HG03097 (cell line): ENCODE measurements around the gene LRRC70.

Experiments
- ATAC-seq: cut with Tn5 transposase; IDR thresholded peaks from one replicate; pipeline ENCODE4 v1.9.1; 2021; ENCODE audit not compliant: unreplicated experiment, low FRiP score

LRRC70 gene

GRCh38 chr5:62574599-62574998 is 4.0 kb upstream of the LRRC70 start:
- no peak for ATAC-seq

GRCh38 chr5:62575066-62575465 is 3.6 kb upstream of the LRRC70 start:
- ATAC-seq, result no peak

- no peak for ATAC-seq
Observed at GRCh38 chr5:62575489-62575888, 3.1 kb upstream of the LRRC70 start.

DNA sequence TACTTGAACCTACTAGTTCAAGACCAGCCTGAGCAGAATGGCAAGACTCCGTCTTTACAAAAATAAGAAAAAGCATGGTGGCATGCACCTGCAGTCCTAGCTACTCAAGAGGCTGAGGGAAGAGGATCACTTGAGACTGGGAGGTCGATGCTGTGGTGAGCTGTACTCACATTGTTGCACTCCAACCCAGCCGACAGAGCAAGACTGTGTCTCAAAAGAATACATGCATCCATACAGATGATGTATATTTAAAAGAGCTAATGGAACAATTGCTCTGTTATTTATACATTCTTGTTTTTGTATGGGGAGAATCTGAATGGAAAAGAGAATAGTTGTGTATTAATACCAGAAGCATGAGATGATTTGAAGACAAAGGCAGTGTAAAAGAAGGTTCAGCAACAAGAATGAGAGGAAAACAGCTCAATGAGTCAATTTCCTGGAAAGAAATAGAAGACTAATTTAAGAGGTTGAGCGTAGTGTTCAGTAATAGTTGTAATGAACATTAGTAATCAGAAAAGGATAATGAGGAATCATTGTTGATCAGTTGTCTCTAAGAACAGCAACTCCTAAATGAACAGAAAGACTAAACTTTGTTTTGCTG is 1.9 kb upstream of the LRRC70 start:
- ATAC-seq, result no peak

DNA sequence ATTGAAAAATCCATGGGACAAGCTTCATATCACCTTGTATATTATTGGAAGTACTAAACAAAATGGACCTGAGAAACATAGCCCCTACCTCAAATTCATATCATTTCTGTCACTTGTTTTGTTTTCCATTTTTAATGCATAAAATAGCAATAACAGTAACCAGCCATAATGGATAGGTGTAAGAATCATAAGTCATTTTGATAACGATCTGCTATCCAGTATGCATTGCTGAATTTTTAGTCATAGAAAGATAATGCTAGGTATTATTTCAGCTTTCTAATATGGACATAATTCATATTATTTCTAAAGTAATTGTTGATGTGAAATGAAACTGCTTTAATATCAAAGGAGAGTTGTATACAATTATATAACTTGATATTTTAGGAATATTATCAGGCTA is 1.1 kb upstream of the LRRC70 start:
- ATAC-seq, result no peak

DNA sequence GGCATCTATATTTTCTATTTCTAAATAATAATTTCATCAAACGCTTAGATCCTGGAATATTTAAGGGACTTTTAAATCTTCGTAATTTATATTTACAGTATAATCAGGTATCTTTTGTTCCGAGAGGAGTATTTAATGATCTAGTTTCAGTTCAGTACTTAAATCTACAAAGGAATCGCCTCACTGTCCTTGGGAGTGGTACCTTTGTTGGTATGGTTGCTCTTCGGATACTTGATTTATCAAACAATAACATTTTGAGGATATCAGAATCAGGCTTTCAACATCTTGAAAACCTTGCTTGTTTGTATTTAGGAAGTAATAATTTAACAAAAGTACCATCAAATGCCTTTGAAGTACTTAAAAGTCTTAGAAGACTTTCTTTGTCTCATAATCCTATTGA is 1.1 kb downstream of the LRRC70 start:
- no peak for ATAC-seq

DNA sequence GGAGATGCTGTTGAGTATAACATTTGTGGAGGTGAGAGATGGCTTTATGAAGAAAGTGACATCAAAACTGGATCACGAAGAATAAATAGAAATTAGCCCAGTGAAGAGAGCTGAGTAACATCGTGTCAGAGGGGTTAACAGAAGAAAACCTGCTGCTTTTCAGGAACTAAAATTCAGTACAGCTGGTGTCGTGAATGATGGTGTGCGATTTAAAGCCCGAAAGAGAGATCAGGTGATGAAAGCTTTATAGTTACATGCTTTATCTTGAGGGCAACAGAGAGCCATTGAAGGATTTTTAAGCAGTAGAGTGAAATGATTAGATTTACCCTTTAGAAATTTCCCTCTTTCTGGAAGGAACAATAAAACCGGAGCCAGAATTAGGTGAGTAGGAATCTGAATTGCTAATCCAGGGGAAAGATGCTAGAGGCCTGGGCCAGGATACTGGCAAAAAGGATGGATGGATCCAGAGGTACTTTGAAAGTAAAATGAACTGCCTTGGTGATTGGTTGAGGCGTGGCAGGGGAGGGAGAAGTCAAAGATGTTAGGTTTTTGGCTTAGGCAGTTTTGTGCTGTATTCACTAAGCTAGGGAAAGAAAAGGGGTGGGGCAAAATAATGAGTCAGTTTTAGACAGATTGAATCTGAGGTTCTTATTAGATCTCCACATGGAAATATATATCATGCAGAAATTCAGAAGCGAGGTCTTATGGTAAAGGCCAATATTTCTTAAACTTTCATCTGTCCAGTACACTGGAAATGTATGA is 3.4 kb downstream of the LRRC70 start:
- ATAC-seq, result no peak

DNA sequence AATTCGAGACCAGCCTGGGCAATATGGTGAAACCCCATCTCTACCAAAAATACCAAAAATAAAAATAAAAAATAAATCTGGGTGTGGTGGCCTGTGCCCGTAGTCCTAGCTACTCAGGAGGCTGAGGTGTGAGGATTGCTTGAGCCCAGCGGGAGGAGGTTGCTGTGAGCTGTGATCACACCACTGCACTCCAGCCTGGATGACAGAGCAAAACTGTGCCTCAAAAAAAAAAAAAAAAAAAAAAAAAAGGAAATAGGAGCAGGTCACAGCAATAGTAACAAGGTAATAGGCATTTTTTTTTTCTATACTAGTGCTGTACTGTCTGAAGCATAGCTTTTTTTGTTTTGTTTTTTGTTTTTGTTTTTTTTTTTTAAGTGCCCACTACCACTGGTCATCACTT is 5.8 kb downstream of the LRRC70 start:
- no peak for ATAC-seq

DNA sequence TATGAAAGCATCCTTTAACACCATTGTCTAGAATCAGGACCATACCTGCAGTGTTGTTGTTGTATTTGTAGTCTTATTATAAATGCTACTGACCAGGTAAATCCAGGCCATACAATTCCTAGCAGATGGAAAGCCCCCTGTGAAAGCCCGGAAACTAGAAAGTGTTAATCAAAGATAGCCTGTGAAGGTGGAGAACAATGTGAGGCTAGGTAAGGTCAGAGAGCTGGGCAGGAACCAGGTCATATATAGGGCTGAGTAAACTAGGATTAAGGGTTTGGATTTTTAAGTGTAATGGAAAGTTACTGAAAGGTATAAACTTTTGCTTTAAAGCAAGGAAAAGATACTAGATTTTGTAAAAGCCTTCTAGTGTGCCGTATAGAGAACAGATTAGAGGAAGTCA is 6.7 kb downstream of the LRRC70 start:
- ATAC-seq, result no peak

GRCh38 chr5:62585751-62586150 is 7.1 kb downstream of the LRRC70 start:
- ATAC-seq, result no peak

GRCh38 chr5:62587737-62588136 is 9.1 kb downstream of the LRRC70 start:
- ATAC-seq, result no peak

DNA sequence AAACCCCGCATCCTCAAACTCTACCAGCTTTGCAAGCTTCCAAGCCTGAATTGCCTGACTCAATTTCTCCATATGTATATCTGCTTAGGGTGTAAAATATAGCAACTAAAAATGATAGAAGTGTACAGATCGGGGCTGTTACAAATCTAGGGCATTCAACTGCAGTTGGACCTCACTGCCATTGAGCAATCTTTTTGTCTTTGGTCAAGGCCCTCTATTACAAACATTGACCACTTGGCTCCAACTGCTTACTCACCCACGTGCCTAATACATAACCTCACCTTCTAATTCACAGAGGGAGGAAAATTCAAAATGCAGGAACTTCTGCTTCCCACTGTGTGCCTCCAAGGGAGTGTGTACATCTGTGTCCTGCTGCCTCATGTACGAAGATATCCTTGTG is 10.0 kb downstream of the LRRC70 start:
- no peak for ATAC-seq

DNA sequence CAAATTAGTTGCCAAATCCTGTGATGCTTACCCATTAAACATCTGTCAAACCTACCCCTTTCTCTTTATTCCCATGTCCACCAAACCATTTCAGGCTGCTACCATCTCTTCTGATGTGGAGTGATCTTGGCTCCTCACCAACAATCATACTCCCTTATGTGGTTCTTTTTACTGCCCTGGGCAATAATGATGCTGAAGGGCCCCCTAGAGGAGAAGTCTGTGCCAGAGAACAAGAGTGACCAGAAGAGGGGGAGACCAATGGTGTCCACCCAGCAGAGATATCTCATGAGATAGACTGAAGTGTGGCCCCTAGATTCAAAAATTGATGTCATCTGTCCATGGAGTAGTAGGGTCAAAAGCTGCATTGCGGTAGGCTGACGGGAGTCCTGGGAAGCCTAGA is 10.9 kb downstream of the LRRC70 start:
- ATAC-seq, result no peak

DNA sequence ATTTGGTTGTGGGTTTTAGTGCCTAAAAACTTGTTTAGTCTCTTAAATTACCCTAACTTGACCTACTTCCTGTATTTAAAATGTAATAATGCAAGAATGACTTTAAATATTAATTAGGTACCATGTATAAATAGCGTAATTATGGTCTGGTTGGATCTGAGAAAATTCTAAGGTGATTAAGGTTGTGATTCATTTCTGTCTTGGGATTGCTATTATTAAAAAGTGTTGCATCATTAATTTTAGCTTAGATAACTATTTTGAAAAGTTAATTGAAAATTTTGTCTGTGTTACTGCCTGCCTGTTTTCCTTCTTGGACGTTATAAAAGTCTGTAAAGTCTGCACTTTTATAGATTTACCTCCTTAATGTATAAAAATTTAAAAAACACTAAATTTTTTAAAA is 11.8 kb downstream of the LRRC70 start:
- no peak for ATAC-seq

GRCh38 chr5:62592558-62592957 is 13.9 kb downstream of the LRRC70 start:
- no peak for ATAC-seq

DNA sequence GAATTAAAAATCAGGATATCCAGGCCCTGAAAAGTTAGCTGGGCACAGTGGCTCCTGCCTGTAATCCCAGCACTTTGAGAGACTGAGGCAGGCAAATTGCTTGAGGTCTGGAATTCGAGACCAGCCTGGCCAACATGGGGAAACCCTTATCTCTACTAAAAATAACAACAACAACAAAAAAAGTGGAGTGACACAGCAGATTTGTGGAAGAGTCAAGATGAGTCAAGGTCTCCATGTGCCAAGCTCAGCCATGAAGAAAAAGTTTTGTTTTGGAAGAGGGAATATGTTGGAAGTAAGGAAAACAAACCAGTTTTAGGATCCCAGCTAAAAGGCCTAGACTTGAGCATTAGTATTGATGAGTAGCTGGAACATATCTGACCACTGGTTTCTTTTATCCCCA is 14.7 kb downstream of the LRRC70 start:
- ATAC-seq, result no peak

DNA sequence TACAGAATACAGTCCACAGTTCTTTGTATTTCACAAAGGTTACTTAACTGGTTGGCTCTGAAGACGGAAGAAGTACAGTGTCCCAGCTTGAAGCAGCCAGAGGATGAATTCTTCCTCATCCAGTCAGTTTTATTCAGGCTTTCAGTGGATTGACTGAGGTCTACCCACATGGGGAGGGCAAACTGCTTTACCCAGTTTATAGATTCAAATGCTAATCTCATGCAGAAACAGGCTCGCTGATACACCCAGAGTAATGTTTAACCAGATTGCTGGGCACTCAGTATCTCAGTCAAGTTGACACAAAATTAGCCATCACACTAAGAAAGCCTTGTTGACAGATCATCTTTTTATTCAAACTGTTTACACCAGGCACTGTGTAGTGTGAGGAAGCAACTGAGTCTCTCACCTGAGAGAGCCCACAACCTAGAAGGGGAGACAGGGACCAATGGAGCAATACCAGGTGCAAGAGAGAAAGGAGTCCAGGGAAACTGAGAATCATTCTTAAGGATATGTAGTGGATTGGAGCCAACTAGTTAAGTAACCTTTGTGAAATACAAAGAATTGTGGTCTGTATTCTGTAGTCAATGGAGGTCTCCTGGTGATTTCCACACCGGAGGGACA is 15.9 kb downstream of the LRRC70 start:
- no peak for ATAC-seq

DNA sequence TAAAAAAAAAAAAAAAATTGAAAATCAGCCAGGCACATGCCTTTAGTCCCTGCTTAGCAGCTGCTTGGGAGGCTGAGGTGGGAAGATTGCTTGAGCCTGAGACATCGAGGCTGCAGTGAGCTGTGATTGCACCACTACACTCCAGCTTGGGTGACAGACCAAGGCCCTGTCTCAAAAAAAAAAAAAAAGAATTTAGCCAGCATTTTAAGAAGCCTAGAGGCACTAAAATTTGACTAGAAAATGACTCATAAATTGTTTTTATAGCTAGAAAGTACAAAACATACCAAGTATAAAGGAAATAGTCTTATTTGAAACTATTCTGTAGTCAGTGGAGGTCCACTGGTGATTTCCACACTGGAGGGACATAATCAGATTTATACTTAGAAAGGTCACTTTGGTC is 17.5 kb downstream of the LRRC70 start:
- ATAC-seq, result no peak

- ATAC-seq, result no peak
Observed at GRCh38 chr5:62596691-62597090, 18.1 kb downstream of the LRRC70 start.

GRCh38 chr5:62597314-62597713 is 18.7 kb downstream of the LRRC70 start:
- ATAC-seq, result no peak

DNA sequence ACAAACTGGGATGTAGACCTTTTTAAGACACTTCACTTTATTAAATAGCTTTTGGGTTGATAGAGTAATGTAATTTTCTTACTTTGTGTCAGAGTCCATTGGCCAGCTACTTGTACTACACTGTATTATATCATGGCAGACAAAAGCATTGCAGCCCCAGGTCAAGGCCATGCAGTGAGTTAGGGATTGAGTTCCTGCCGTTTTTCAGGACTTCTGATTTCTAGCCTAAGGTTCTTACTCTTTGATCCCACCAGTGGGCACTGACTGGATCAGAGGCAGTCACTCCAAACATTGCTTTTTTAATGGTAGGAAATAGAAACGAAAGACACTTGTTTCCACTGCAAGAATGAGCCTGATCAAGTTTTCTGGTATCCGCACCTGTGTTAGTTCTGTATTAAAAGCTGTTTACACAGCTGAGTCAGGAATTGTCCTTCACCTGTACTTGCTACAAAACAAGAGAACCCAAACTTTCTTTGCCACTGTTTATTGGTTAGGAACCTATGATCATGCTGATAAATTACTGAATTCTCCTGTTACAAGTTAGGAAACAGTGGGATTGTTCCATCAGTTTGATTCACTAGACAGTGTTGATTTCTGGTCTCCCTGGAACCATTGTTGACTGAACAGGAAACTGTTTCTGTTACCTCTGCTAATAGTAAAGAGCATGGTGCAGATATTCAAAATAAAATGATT is 22.1 kb downstream of the LRRC70 start:
- no peak for ATAC-seq

DNA sequence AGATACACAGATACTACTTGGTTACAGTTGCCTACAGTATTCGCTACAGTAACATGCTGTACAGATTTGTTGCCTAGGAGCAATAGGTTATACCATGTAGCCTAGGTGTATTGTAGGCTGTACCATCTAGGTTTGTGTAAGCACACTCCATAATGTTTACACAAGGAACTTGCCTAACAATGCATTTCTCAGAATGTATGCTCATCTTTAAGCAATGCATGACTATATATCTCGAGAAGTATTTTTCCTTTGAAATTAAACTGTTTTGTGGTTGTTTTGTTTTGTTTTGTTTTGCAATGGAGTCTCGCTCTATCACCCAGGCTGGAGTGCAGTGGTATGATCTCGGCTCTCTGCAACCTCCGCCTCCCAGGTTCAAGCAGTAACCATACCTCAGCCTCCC is 25.3 kb downstream of the LRRC70 start:
- no peak for ATAC-seq
